ENCODE results near the gene MAPK6. TPM values are rescaled to one million over a fixed set of nuclear protein-coding genes. Genes with fewer than 3 reads are reported as not detected.

MAPK6 gene
- total RNA-seq, 1 donor from 2014 or later, result 98.2 TPM

GRCh38 chr15:52111517-52112202 lies 92.6 kb downstream of the MAPK6 start:
- Mint-ChIP-seq H3K9me3 (ENCODE audit: unreplicated experiment) (no peaks in the 10 kb centered on the region), H3K4me1 (ENCODE audit: low read depth, unreplicated experiment) (peaks cover 5% of the 10 kb centered on the region), H3K36me3 (ENCODE audit: low read depth, unreplicated experiment) (no peaks in the 10 kb centered on the region), H3K27ac (ENCODE audit: unreplicated experiment) (no peak overlapping the region), H3K27me3 (ENCODE audit: low read depth, unreplicated experiment) (peaks cover 26% of the 10 kb centered on the region), H3K4me3 (ENCODE audit: unreplicated experiment) (no peak overlapping the region)
- Histone ChIP-seq H3K9ac (ENCODE audit: low read length) (no peak overlapping the region), H3K4me2 (ENCODE audit: low read length) (peak overlapping the region; percentile 87), H3K9me3 (ENCODE audit: insufficient read depth, low read depth, low read length) (no peaks in the 10 kb centered on the region), H3K79me2 (ENCODE audit: insufficient read depth, low read length) (no peaks in the 10 kb centered on the region), H2AFZ (ENCODE audit: low read depth, low read length) (peak overlapping the region; percentile 88), H3K4me1 (ENCODE audit: insufficient read depth, low read length) (peaks cover 7% of the 10 kb centered on the region), H3K36me3 (ENCODE audit: insufficient read depth, low read length) (no peaks in the 10 kb centered on the region), H3K4me3 (ENCODE audit: insufficient read depth, low read depth, low read length) (no peak overlapping the region), H3K27ac (ENCODE audit: low read depth, low read length) (no peak overlapping the region), H4K20me1 (ENCODE audit: insufficient read depth, low read length) (no peaks in the 10 kb centered on the region), H3K27me3 (ENCODE audit: insufficient read depth, low read length) (peaks cover 21% of the 10 kb centered on the region)
- no peak for DNase-seq (ENCODE audit: low read depth)
- FAIRE-seq, result no peak
- TF ChIP-seq CTCF (IDR thresholded peaks at IDR 0.05; ENCODE audit: insufficient read depth, low read depth, low read length) (no peak), EZH2 (IDR thresholded peaks at IDR 0.05; ENCODE audit: insufficient read depth, low read length) (no peak)

GRCh38 chr15:52112203-52112750 lies 93.3 kb downstream of the MAPK6 start:
- Histone ChIP-seq H2AFZ (ENCODE audit: low read depth, low read length) (peak overlapping the region; percentile 88), H4K20me1 (ENCODE audit: insufficient read depth, low read length) (no peaks in the 10 kb centered on the region), H3K9ac (ENCODE audit: low read length) (peak overlapping the region; percentile 59), H3K27ac (ENCODE audit: low read depth, low read length) (no peak overlapping the region), H3K4me2 (ENCODE audit: low read length) (peak overlapping the region; percentile 87), H3K9me3 (ENCODE audit: insufficient read depth, low read depth, low read length) (no peaks in the 10 kb centered on the region), H3K27me3 (ENCODE audit: insufficient read depth, low read length) (peaks cover 21% of the 10 kb centered on the region), H3K4me1 (ENCODE audit: insufficient read depth, low read length) (peaks cover 7% of the 10 kb centered on the region), H3K36me3 (ENCODE audit: insufficient read depth, low read length) (no peaks in the 10 kb centered on the region), H3K4me3 (ENCODE audit: insufficient read depth, low read depth, low read length) (peak overlapping the region; percentile 43), H3K79me2 (ENCODE audit: insufficient read depth, low read length) (no peaks in the 10 kb centered on the region)
- no peak for FAIRE-seq
- no peak for TF ChIP-seq EZH2 (IDR thresholded peaks at IDR 0.05; ENCODE audit: insufficient read depth, low read length)
- no peak for TF ChIP-seq CTCF (IDR thresholded peaks at IDR 0.05; ENCODE audit: insufficient read depth, low read depth, low read length)
- no peak overlapping the region for H3K4me3 Mint-ChIP-seq (ENCODE audit: unreplicated experiment)
- H3K4me1 Mint-ChIP-seq (ENCODE audit: low read depth, unreplicated experiment), result peaks cover 6% of the 10 kb centered on the region
- H3K27me3 Mint-ChIP-seq (ENCODE audit: low read depth, unreplicated experiment), result peaks cover 26% of the 10 kb centered on the region
- H3K36me3 Mint-ChIP-seq (ENCODE audit: low read depth, unreplicated experiment), result no peaks in the 10 kb centered on the region
- DNase-seq (ENCODE audit: low read depth), result no peak
- no peak overlapping the region for H3K27ac Mint-ChIP-seq (ENCODE audit: unreplicated experiment)
- no peaks in the 10 kb centered on the region for H3K9me3 Mint-ChIP-seq (ENCODE audit: unreplicated experiment)

GRCh38 chr15:52113235-52113634 lies 94.2 kb downstream of the MAPK6 start:
- no peak overlapping the region for H3K27ac ChIP-seq (ENCODE audit: low read depth, low read length)
- H3K79me2 ChIP-seq (ENCODE audit: insufficient read depth, low read length), result no peaks in the 10 kb centered on the region
- no peak for DNase-seq (ENCODE audit: low read depth)
- H3K27me3 ChIP-seq (ENCODE audit: insufficient read depth, low read length), result peaks cover 21% of the 10 kb centered on the region
- Mint-ChIP-seq H3K27me3 (ENCODE audit: low read depth, unreplicated experiment) (peaks cover 26% of the 10 kb centered on the region), H3K36me3 (ENCODE audit: low read depth, unreplicated experiment) (no peaks in the 10 kb centered on the region), H3K27ac (ENCODE audit: unreplicated experiment) (no peak overlapping the region), H3K4me3 (ENCODE audit: unreplicated experiment) (no peak overlapping the region), H3K4me1 (ENCODE audit: low read depth, unreplicated experiment) (peaks cover 9% of the 10 kb centered on the region), H3K9me3 (ENCODE audit: unreplicated experiment) (no peaks in the 10 kb centered on the region)
- peaks cover 7% of the 10 kb centered on the region for H3K4me1 ChIP-seq (ENCODE audit: insufficient read depth, low read length)
- no peaks in the 10 kb centered on the region for H3K9me3 ChIP-seq (ENCODE audit: insufficient read depth, low read depth, low read length)
- H3K36me3 ChIP-seq (ENCODE audit: insufficient read depth, low read length), result no peaks in the 10 kb centered on the region
- H3K4me3 ChIP-seq (ENCODE audit: insufficient read depth, low read depth, low read length), result no peak overlapping the region
- H3K4me2 ChIP-seq (ENCODE audit: low read length), result no peak overlapping the region
- TF ChIP-seq EZH2 (IDR thresholded peaks at IDR 0.05; ENCODE audit: insufficient read depth, low read length) (no peak), CTCF (IDR thresholded peaks at IDR 0.05; ENCODE audit: insufficient read depth, low read depth, low read length) (no peak)
- H3K9ac ChIP-seq (ENCODE audit: low read length), result no peak overlapping the region
- H2AFZ ChIP-seq (ENCODE audit: low read depth, low read length), result no peak overlapping the region
- no peak for FAIRE-seq
- no peaks in the 10 kb centered on the region for H4K20me1 ChIP-seq (ENCODE audit: insufficient read depth, low read length)
